CD4-positive, alpha-beta T cell (primary cell): ENCODE results near the gene ESF1. TPM values are rescaled to one million over a fixed set of nuclear protein-coding genes. Genes with fewer than 3 reads are reported as not detected.

Experiments used
- ATAC-seq: fragments of 200-7000 bp; cut with Tn5 transposase; one replicate; pipeline ENCODE4 v1.10.0; 2022; ENCODE audit warnings: mild to moderate bottlenecking; ENCODE audit not compliant: poor library complexity
- CTCF ChIA-PET: fragments of 350-600 bp; sonication (Branson Sonifier 250); formaldehyde crosslinking; loops from one replicate; lab custom pipeline; 2021; ENCODE audit warnings: antibody characterized with exemption, inconsistent platforms; lab: Charles Lee
- POLR2A ChIA-PET: fragments of 350-600 bp; sonication (Branson Sonifier 250); formaldehyde crosslinking; loops from one replicate; lab custom pipeline; 2021; ENCODE audit warnings: antibody characterized with exemption, inconsistent platforms; lab: Charles Lee
- DNase-seq, 14 experiments: peaks; one replicate each; pipeline ENCODE4 v3.0.0-alpha.2; 2013 to 2020; ENCODE audit warnings: mixed read lengths in 2 of 14
- H3K27ac ChIP-seq, 2 donors: one replicate each; pipeline versions ENCODE4 v1.5.1 to v1.7.0; 2013; ENCODE audit warnings: low read length in 2 of 2, low read depth in 1 of 2, mild to moderate bottlenecking in 1 of 2
- H3K27me3 ChIP-seq, 2 experiments: 1 replicate in 1 of 2; 2 replicates in 1 of 2; pipeline versions ENCODE4 v1.6.1 to v1.7.0; 2013; ENCODE audit warnings: low read length in 2 of 2, control low read depth in 1 of 2, mild to moderate bottlenecking in 1 of 2, moderate library complexity in 1 of 2; ENCODE audit not compliant: insufficient read depth in 2 of 2, control insufficient read depth in 1 of 2
- H3K36me3 ChIP-seq: one replicate; pipeline ENCODE4 v1.6.1; 2013; ENCODE audit warnings: low read length, control low read depth; ENCODE audit not compliant: insufficient read depth
- H3K4me1 ChIP-seq: one replicate; pipeline ENCODE4 v1.6.1; 2013; ENCODE audit warnings: low read length, control low read depth; ENCODE audit not compliant: insufficient read depth
- H3K4me3 ChIP-seq: one replicate; pipeline ENCODE4 v1.5.1; 2013; ENCODE audit warnings: mild to moderate bottlenecking, low read length, moderate library complexity
- H3K9me3 ChIP-seq, 2 experiments: 1 replicate in 1 of 2; 2 replicates in 1 of 2; pipeline versions ENCODE4 v1.6.1 to v1.7.0; 2013; ENCODE audit warnings: low read length in 2 of 2, mild to moderate bottlenecking in 2 of 2, control low read depth in 1 of 2, moderate library complexity in 1 of 2; ENCODE audit not compliant: control insufficient read depth in 1 of 2, insufficient read depth in 1 of 2
- H3K27ac Mint-ChIP-seq: one replicate; pipeline ENCODE4 v1.8.0; 2020; ENCODE audit warnings: mixed read lengths
- H3K27me3 Mint-ChIP-seq: one replicate; pipeline ENCODE4 v1.8.0; 2021; ENCODE audit warnings: mixed read lengths
- H3K36me3 Mint-ChIP-seq: one replicate; pipeline ENCODE4 v1.8.0; 2021; ENCODE audit warnings: low read depth, mixed read lengths
- H3K4me1 Mint-ChIP-seq: one replicate; pipeline ENCODE4 v1.8.0; 2021; ENCODE audit warnings: low read depth, mixed read lengths
- H3K4me3 Mint-ChIP-seq: one replicate; pipeline ENCODE4 v1.8.0; 2020; ENCODE audit warnings: mild to moderate bottlenecking, mixed read lengths
- H3K9me3 Mint-ChIP-seq: one replicate; pipeline ENCODE4 v1.8.0; 2020; ENCODE audit warnings: mixed read lengths
- CTCF ChIP-seq: fragments of 200-600 bp; IDR thresholded peaks from one replicate; pipeline ENCODE4 v1.8.0; 2022; ENCODE audit warnings: antibody characterized with exemption, mild to moderate bottlenecking
- intact Hi-C, 2 experiments: fragments of 100-400 bp; cut with DNase I in 1 of 2; cut with micrococcal nuclease in 1 of 2; formaldehyde crosslinking; loops; one replicate each; pipeline versions ENCODE4 v1.15.1 to v1.9.0; 2023 to 2025; cut with DNase I, micrococcal nuclease
- total RNA-seq, 174 experiments: library from RNA in 2 of 174; stranded (reverse) in 2 of 174; gene quantifications; one replicate each; pipeline ENCODE4 v1.2.3 and lab custom pipeline; 2021 to 2026

ESF1 gene
- total RNA-seq, 2 experiments from 2014 or later, result 6.9 to 7.1 TPM

- intact Hi-C loops, result no loop called here
- CTCF ChIA-PET, result no interaction called here
- ATAC-seq (no peak), DNase-seq (no peak)
- Mint-ChIP-seq H3K36me3 (peaks cover 78% of the 10 kb centered on the region), H3K4me3 (no peak overlapping the region), H3K4me1 (no peaks in the 10 kb centered on the region), H3K27me3 (no peaks in the 10 kb centered on the region), H3K9me3 (no peaks in the 10 kb centered on the region), H3K27ac (no peak overlapping the region)
- Histone ChIP-seq H3K27me3 (no peaks in the 10 kb centered on the region), H3K36me3 (peaks cover 47% of the 10 kb centered on the region), H3K27ac (no peak overlapping the region), H3K9me3 (no peaks in the 10 kb centered on the region), H3K4me3 (no peak overlapping the region), H3K4me1 (no peaks in the 10 kb centered on the region)
- no peak for TF ChIP-seq CTCF
- POLR2A ChIA-PET, result no interaction called here
Observed at GRCh38 chr20:13717631-13718044, 67.1 kb downstream of the ESF1 start.

GRCh38 chr20:13715171-13715570 lies 69.5 kb downstream of the ESF1 start:
- Mint-ChIP-seq H3K9me3 (peaks cover 2% of the 10 kb centered on the region), H3K4me3 (no peak overlapping the region), H3K4me1 (no peaks in the 10 kb centered on the region), H3K27me3 (no peaks in the 10 kb centered on the region), H3K27ac (no peak overlapping the region), H3K36me3 (peaks cover 86% of the 10 kb centered on the region)
- intact Hi-C loops, result no loop called here
- ATAC-seq, result no peak
- H3K9me3 ChIP-seq, result peaks cover 0 to 4% of the 10 kb centered on the region in 2 experiments
- H3K36me3 ChIP-seq, result peaks cover 43% of the 10 kb centered on the region
- H3K4me3 ChIP-seq, result no peak overlapping the region
- no peak overlapping the region for H3K27ac ChIP-seq
- no peaks in the 10 kb centered on the region for H3K27me3 ChIP-seq
- no peaks in the 10 kb centered on the region for H3K4me1 ChIP-seq
- POLR2A ChIA-PET, result no interaction called here
- DNase-seq, result no peak
- no peak for TF ChIP-seq CTCF
- CTCF ChIA-PET, result no interaction called here

- intact Hi-C loops, result no loop called here
- Mint-ChIP-seq H3K36me3 (peaks cover 33% of the 10 kb centered on the region), H3K4me3 (no peak overlapping the region), H3K27me3 (no peaks in the 10 kb centered on the region), H3K4me1 (no peaks in the 10 kb centered on the region), H3K9me3 (peaks cover 2% of the 10 kb centered on the region), H3K27ac (no peak overlapping the region)
- H3K9me3 ChIP-seq, result peaks cover 0 to 4% of the 10 kb centered on the region in 2 experiments
- TF ChIP-seq CTCF, result no peak
- ChIA-PET CTCF (no interaction called here), POLR2A (no interaction called here)
- H3K27ac ChIP-seq, result no peak overlapping the region
- no peak for DNase-seq
- ATAC-seq, result no peak
- no peaks in the 10 kb centered on the region for H3K27me3 ChIP-seq
- no peaks in the 10 kb centered on the region for H3K36me3 ChIP-seq
- no peak overlapping the region for H3K4me3 ChIP-seq
- H3K4me1 ChIP-seq, result no peaks in the 10 kb centered on the region
Observed at GRCh38 chr20:13708234-13708633, 76.5 kb downstream of the ESF1 start.
